Measurements from ENCODE around the gene S1PR5. TPM values are rescaled to one million over a fixed set of nuclear protein-coding genes. Genes with fewer than 3 reads are reported as not detected.
"Not testable (repeated sequence)": the region's sequence is repeated elsewhere in the genome, so short reads cannot be mapped to it uniquely, and the experiment has no call there.

Gene S1PR5
- total RNA-seq, 3 donors from 2014 or later: 0.16 to 1.2 (median 0.66) TPM

DNA sequence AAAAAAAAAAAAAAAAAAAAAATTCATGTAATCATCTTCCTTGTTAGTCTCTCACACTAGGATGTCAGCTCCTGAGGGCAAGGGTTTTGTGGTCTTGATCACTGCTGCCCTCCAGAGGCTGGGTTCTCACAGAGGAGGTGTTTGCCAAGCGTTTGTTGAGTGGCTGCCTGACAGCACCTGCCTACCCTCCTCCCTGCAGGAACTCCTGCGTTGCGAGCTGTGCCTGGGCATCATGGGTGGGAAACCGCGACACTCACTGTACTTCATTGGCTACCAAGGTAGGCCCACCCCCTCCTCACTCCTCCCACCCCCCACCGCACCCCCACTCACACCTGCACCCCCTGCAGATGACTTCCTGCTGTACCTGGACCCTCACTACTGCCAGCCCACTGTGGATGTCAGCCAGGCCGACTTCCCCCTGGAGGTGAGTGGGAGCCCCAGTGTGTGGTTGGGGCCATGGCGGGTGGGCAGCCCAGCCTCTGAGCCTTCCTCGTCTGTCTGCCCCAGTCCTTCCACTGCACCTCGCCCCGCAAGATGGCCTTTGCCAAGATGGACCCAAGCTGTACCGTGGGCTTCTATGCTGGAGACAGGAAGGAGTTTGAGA is 34.6 kb upstream of the S1PR5 start:
- H3K9me3 ChIP-seq: no peaks in the 10 kb centered on the region
- no peak for DNase-seq (ENCODE audit: low spot score in 2 of 2)
- no peak overlapping the region for H3K27ac ChIP-seq
- H3K27me3 ChIP-seq: no peaks in the 10 kb centered on the region
- no peak overlapping the region for H3K4me3 ChIP-seq
- H3K36me3 ChIP-seq: peaks cover 4% of the 10 kb centered on the region
- H3K4me1 ChIP-seq: no peaks in the 10 kb centered on the region
- intact Hi-C loops (cut with DNase I; ENCODE audit: low total_unique reads): no loop called here
- TF ChIP-seq POLR2AphosphoS5 (IDR thresholded peaks at IDR 0.05) (no peak), POLR2A (IDR thresholded peaks at IDR 0.05) (no peak)
- TF ChIP-seq, protein P1, sequence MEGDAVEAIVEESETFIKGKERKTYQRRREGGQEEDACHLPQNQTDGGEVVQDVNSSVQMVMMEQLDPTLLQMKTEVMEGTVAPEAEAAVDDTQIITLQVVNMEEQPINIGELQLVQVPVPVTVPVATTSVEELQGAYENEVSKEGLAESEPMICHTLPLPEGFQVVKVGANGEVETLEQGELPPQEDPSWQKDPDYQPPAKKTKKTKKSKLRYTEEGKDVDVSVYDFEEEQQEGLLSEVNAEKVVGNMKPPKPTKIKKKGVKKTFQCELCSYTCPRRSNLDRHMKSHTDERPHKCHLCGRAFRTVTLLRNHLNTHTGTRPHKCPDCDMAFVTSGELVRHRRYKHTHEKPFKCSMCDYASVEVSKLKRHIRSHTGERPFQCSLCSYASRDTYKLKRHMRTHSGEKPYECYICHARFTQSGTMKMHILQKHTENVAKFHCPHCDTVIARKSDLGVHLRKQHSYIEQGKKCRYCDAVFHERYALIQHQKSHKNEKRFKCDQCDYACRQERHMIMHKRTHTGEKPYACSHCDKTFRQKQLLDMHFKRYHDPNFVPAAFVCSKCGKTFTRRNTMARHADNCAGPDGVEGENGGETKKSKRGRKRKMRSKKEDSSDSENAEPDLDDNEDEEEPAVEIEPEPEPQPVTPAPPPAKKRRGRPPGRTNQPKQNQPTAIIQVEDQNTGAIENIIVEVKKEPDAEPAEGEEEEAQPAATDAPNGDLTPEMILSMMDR (IDR thresholded peaks at IDR 0.05): no peak

DNA sequence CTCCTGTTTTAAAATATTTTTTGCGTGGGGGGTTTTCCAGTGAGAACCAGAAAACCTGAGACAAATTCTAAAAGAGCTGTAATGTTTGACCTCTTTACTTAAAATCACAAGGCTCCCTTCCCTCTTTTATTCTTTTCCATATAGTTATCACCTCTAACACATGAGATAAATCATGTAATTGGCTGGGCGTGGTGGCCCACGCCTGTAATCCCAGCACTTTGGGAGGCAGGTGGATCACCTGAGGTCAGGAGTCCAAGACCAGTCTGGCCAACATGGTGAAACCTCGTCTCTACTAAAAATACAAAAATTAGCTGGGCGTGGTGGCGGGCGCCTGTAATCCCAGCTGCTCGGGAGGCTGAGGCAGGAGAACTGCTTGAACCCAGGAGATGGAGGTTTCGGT is 33.8 kb upstream of the S1PR5 start:
- H3K27ac ChIP-seq; H3K4me1 ChIP-seq; H3K36me3 ChIP-seq; H3K9me3 ChIP-seq; H3K4me3 ChIP-seq; intact Hi-C loops (cut with DNase I; ENCODE audit: low total_unique reads); DNase-seq (ENCODE audit: low spot score in 2 of 2); H3K27me3 ChIP-seq: not testable (repeated sequence)

DNA sequence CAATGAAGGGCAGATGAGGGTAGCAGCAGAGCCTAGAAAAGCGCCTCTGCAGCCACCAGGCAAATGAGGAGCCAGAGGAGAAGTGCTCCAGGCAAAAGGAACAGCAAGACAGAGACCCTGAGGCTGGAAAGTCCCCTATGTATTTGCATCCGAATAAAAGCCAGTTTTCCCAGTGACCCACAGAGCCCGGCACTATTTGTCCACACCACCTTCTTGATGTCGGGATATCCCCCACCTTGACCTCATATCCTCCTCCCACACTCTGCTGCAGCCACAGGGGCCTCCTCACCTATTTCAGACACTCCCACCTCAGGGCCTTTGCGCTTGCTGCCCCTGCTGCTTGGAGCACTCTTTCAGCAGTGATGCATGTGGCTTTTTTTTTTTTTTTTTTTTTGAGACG is 33.1 kb upstream of the S1PR5 start:
- no peak for DNase-seq (ENCODE audit: low spot score in 2 of 2)
- Histone ChIP-seq H3K4me1 (peaks cover 0 to 1% of the 10 kb centered on the region in 2 donors), H3K27ac (no peak overlapping the region), H3K4me3 (no peak overlapping the region), H3K9me3 (no peaks in the 10 kb centered on the region), H3K36me3 (peaks cover 4% of the 10 kb centered on the region), H3K27me3 (no peaks in the 10 kb centered on the region)
- TF ChIP-seq POLR2A (IDR thresholded peaks at IDR 0.05) (no peak), POLR2AphosphoS5 (IDR thresholded peaks at IDR 0.05) (no peak)
- TF ChIP-seq, protein P1 (IDR thresholded peaks at IDR 0.05): no peak
- intact Hi-C loops (cut with DNase I; ENCODE audit: low total_unique reads): no loop called here

DNA sequence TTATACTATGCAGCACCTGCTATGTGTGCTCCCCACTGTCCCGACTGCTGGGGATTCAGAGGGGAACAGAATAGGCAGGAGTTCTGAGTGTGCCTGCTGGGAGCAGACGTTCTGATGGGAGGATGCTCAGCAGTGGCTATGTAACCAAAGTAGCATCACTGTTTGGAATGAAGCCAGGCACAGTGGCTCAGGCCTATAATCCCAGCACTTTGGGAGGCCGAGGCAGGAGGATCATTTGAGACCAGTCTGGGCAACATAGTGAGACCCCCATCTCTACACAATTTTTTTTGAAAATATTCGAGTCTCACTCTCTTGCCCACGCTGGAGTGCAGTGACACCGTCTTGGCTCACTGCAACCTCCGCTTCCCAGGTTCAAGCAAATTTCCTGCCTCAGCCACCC is 32.5 kb upstream of the S1PR5 start:
- intact Hi-C loops (cut with DNase I; ENCODE audit: low total_unique reads): no loop called here
- no peaks in the 10 kb centered on the region for H3K27me3 ChIP-seq
- no peaks in the 10 kb centered on the region for H3K9me3 ChIP-seq
- peaks cover 0 to 7% of the 10 kb centered on the region in 2 donors for H3K4me1 ChIP-seq
- H3K36me3 ChIP-seq: peaks cover 4% of the 10 kb centered on the region
- H3K27ac ChIP-seq: no peak overlapping the region
- no peak overlapping the region for H3K4me3 ChIP-seq
- no peak for TF ChIP-seq POLR2A (IDR thresholded peaks at IDR 0.05)
- no peak for DNase-seq (ENCODE audit: low spot score in 2 of 2)

DNA sequence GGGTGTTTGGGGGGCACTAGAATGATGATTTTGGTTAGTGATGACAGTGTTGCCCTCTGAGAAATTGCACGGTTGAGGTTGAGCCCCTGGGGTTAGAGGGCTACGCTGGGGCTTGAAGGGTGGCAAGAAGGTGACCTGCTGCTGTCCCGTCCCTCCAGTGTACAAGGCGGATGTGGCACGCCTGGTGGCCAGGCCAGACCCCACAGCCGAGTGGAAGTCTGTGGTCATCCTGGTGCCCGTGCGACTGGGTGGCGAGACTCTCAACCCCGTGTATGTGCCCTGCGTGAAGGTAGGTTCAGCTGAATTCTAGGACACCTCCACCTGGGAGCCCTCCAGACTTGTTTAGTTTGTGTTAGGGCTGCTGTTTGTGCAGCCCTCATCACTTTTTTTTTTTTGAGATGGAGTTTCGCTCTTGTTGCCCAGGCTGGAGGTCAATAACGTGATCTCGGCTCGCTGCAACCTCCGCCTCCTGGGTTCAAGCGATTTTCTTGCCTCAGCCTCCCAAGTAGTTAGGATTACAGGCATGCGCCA is 31.6 kb upstream of the S1PR5 start:
- DNase-seq (ENCODE audit: low spot score in 2 of 2): no peak
- Histone ChIP-seq H3K27me3 (no peaks in the 10 kb centered on the region), H3K4me3 (no peak overlapping the region), H3K36me3 (peaks cover 4% of the 10 kb centered on the region), H3K9me3 (no peaks in the 10 kb centered on the region), H3K27ac (no peak overlapping the region), H3K4me1 (peaks cover 0 to 10% of the 10 kb centered on the region in 2 donors)
- no peak for TF ChIP-seq POLR2AphosphoS5 (IDR thresholded peaks at IDR 0.05)
- intact Hi-C loops (cut with DNase I; ENCODE audit: low total_unique reads): no loop called here

DNA sequence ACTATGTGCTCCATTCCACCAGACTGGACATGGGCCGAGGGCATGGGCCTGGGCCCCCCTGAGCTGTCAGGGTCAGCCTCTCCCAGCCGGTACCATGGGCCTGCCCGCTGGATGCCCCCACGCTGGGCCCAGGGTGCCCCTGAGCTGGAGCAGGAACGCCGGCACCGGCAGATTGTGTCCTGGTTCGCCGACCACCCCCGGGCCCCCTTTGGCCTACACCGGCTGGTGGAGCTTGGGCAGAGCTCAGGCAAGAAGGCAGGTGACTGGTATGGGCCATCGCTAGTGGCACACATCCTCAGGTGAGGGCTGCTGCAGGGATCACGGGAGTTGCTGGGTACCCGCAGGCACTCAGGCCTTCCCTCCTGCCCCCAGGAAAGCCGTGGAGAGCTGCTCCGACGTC is 29.6 kb upstream of the S1PR5 start:
- H3K4me3 ChIP-seq: no peak overlapping the region
- H3K36me3 ChIP-seq: no peaks in the 10 kb centered on the region
- TF ChIP-seq, protein P1 (IDR thresholded peaks at IDR 0.05): no peak
- TF ChIP-seq POLR2AphosphoS5 (IDR thresholded peaks at IDR 0.05) (no peak), POLR2A (IDR thresholded peaks at IDR 0.05) (no peak)
- H3K9me3 ChIP-seq: no peaks in the 10 kb centered on the region
- no peak overlapping the region for H3K27ac ChIP-seq
- DNase-seq (ENCODE audit: low spot score in 2 of 2): no peak
- peaks cover 0 to 14% of the 10 kb centered on the region in 2 donors for H3K4me1 ChIP-seq
- H3K27me3 ChIP-seq: no peaks in the 10 kb centered on the region
- intact Hi-C loops (cut with DNase I; ENCODE audit: low total_unique reads): no loop called here

All from breast epithelium (tissue), 4 donors.